ENCODE data around the gene TIMP3.
"Not testable (repeated sequence)": the region's sequence is repeated elsewhere in the genome, so short reads cannot be mapped to it uniquely, and the experiment has no call there.

Gene TIMP3

GRCh38 chr22:32858121-32858703, 56.7 kb downstream of the TIMP3 start:
- DNase-seq = no peak

- DNase-seq = no peak
Observed at GRCh38 chr22:32858957-32859356, 57.5 kb downstream of the TIMP3 start.

- DNase-seq = no peak
Observed at GRCh38 chr22:32859743-32860142, 58.2 kb downstream of the TIMP3 start.

GRCh38 chr22:32861330-32861729, 59.8 kb downstream of the TIMP3 start:
- no peak for DNase-seq

GRCh38 chr22:32862083-32862482, 60.6 kb downstream of the TIMP3 start:
- DNase-seq = no peak

- no peak for DNase-seq
Observed at GRCh38 chr22:32862936-32863661, 61.6 kb downstream of the TIMP3 start.

GRCh38 chr22:32864041-32864440, 62.5 kb downstream of the TIMP3 start:
- no peak for DNase-seq

GRCh38 chr22:32864596-32864995, 63.1 kb downstream of the TIMP3 start:
- no peak for DNase-seq

GRCh38 chr22:32866953-32867352, 65.4 kb downstream of the TIMP3 start:
- no peak for DNase-seq

GRCh38 chr22:32868946-32869345, 67.4 kb downstream of the TIMP3 start:
- DNase-seq = no peak

- no peak for DNase-seq
Observed at GRCh38 chr22:32870474-32870873, 69.0 kb downstream of the TIMP3 start.

- DNase-seq = not testable (repeated sequence)
Observed at GRCh38 chr22:32873604-32874003, 72.1 kb downstream of the TIMP3 start.

GRCh38 chr22:32874385-32874784, 72.9 kb downstream of the TIMP3 start:
- DNase-seq = no peak

- no peak for DNase-seq
Observed at GRCh38 chr22:32874976-32875375, 73.5 kb downstream of the TIMP3 start.

GRCh38 chr22:32876516-32876915, 75.0 kb downstream of the TIMP3 start:
- no peak for DNase-seq

- no peak for DNase-seq
Observed at GRCh38 chr22:32877196-32877595, 75.7 kb downstream of the TIMP3 start.

- DNase-seq = no peak
Observed at GRCh38 chr22:32879550-32879949, 78.0 kb downstream of the TIMP3 start.

- no peak for DNase-seq
Observed at GRCh38 chr22:32880061-32880460, 78.6 kb downstream of the TIMP3 start.

GRCh38 chr22:32880505-32880892, 79.0 kb downstream of the TIMP3 start:
- DNase-seq = no peak

- no peak for DNase-seq
Observed at GRCh38 chr22:32880893-32881596, 79.5 kb downstream of the TIMP3 start.

GRCh38 chr22:32882360-32882755, 80.9 kb downstream of the TIMP3 start:
- DNase-seq = no peak

- DNase-seq = no peak
Observed at GRCh38 chr22:32882774-32883530, 81.4 kb downstream of the TIMP3 start.

GRCh38 chr22:32887324-32887980, 85.9 kb downstream of the TIMP3 start:
- DNase-seq = no peak
